ENCODE measurements around the gene CNOT8. TPM values are rescaled to one million over a fixed set of nuclear protein-coding genes. Genes with fewer than 3 reads are reported as not detected.

CNOT8 gene
- total and polyA plus RNA-seq, 2 of the 4 experiments (the other 2 are of a cell fraction), result 41.4 to 49.1 TPM

DNA sequence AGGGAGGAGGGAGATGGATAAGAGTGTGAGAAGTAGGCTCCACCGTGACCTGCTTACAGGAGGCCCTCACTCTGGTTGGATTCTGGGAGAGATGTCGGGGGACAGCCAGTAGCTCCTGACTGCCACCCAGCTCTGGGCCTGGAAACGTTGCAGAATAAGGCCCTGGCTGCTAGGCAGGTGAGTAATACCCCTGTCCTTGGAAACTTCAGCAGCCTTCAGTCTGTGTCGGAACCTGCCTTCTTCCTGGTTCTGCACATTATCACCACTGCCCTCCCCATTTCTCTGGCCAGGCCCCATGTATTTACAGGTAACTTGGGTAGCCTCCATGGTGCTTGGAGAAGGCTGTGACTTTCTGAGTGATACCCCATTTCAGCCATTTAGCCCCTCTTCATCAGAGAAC is 34.8 kb upstream of the CNOT8 start:
- H2BK20ac ChIP-seq (ENCODE audit: low read depth, low read length), result no peak overlapping the region
- in situ Hi-C loops (cut with MboI; ENCODE audit: low sequenced_read_pairs) (loop anchor here (25.0 kb wide), 1 partner anchor 361 kb away; no protein-coding TSS in a partner anchor), intact Hi-C loops (cut with micrococcal nuclease) (no loop called here), dilution Hi-C loops (cut with HindIII; ENCODE audit: low sequenced_read_pairs, unreplicated experiment) (no loop called here)
- no peak overlapping the region for H3K23ac ChIP-seq (ENCODE audit: low read depth, low read length)
- H2AK5ac ChIP-seq (ENCODE audit: low read depth, low read length), result no peak overlapping the region
- H3K18ac ChIP-seq (ENCODE audit: low read depth, low read length), result no peak overlapping the region
- DNase-seq (no peak), ATAC-seq (ENCODE audit: low read depth) (no peak)
- H3K9me1 ChIP-seq (ENCODE audit: insufficient read depth, low read length), result peaks cover 15% of the 10 kb centered on the region; the same call in 1 of the 2 replicates
- no peak overlapping the region for H2BK120ac ChIP-seq (ENCODE audit: low read depth, low read length)
- H2AFZ ChIP-seq (replicated peaks; ENCODE audit: low read length, poor library complexity), result no peak overlapping the region
- H3K4me3 ChIP-seq (ENCODE audit: insufficient read depth, low read depth, low read length), result no peak overlapping the region
- no peak overlapping the region for H3K4me2 ChIP-seq (ENCODE audit: low read depth, low read length)
- peak overlapping the region; percentile 16 for H2AK9ac ChIP-seq (replicated peaks; ENCODE audit: low read depth, low read length, poor library complexity)
- H3K4me1 ChIP-seq (ENCODE audit: control insufficient read depth, insufficient read depth, low read length), result no peaks in the 10 kb centered on the region
- H3K56ac ChIP-seq (ENCODE audit: extremely low read depth, insufficient read depth, low read length), result no peak overlapping the region
- H3K36me3 ChIP-seq (ENCODE audit: control insufficient read depth, insufficient read depth, low read length), result peaks cover 51% of the 10 kb centered on the region
- no peak overlapping the region for H3K4ac ChIP-seq (ENCODE audit: low read depth, low read length)
- no peak overlapping the region for H2BK5ac ChIP-seq (ENCODE audit: low read depth, low read length, poor library complexity, severe bottlenecking)
- H4K91ac ChIP-seq (ENCODE audit: insufficient read depth, low read depth, low read length), result no peak overlapping the region
- POLR2A ChIA-PET (ENCODE audit: unreplicated experiment), result no interaction called here
- BruUV-seq (replicated peaks), result no TSS peak
- TF ChIP-seq USF2 (IDR thresholded peaks at IDR 0.05; ENCODE audit: low read depth, low read length), result no peak
- TF ChIP-seq POLR2A (IDR thresholded peaks at IDR 0.05; ENCODE audit: low read depth, low read length), result no peak
- no peak for TF ChIP-seq RCOR1 (IDR thresholded peaks at IDR 0.05; ENCODE audit: insufficient replicate concordance, low read length)
- TF ChIP-seq BHLHE40 (IDR thresholded peaks at IDR 0.05; ENCODE audit: low read depth, low read length), result no peak
- no peak overlapping the region for H3K27ac ChIP-seq (ENCODE audit: insufficient read depth, low read length)
- H3K9me3 ChIP-seq (ENCODE audit: control insufficient read depth, insufficient read depth, low read length), result no peaks in the 10 kb centered on the region
- 86% methylated on average over 2 of the region's 4 CpGs; no CpG with 5 or more reads in 1 of the 2 experiments for WGBS, 2 experiments (ENCODE audit: extremely low coverage in 2 of 2, insufficient read length in 1 of 2)
- H2BK15ac ChIP-seq (ENCODE audit: low read depth, low read length), result no peak overlapping the region
- H3K27me3 ChIP-seq (ENCODE audit: control insufficient read depth, insufficient read depth, low read length), result no peaks in the 10 kb centered on the region
- CTCF ChIA-PET, result no interaction called here
- no peaks in the 10 kb centered on the region for H4K20me1 ChIP-seq (ENCODE audit: insufficient read depth, low read length)
- H4K8ac ChIP-seq (ENCODE audit: low read depth in 2 of 2, low read length in 2 of 2), result no peak overlapping the region
- no peak overlapping the region for H3K9ac ChIP-seq (ENCODE audit: low read depth, low read length)
- H3K79me1 ChIP-seq (ENCODE audit: low read depth in 1 of 2, low read length in 2 of 2), result peaks cover 0 to 21% of the 10 kb centered on the region in 2 experiments; a peak in 3 of 4 replicates
- no peak overlapping the region for H4K5ac ChIP-seq (ENCODE audit: low read depth, low read length)
- no peak overlapping the region for H3K14ac ChIP-seq (replicated peaks; ENCODE audit: low read depth, low read length)

Data from IMR-90 (cell line).